ENCODE results near the gene ZAP70.

GRCh38 chr2:97722227-97722626 lies 8.9 kb downstream of the ZAP70 start:
- TF ChIP-seq CBX1 (IDR thresholded peaks at IDR 0.05; ENCODE audit: low read depth) (no peak), GABPA (IDR thresholded peaks at IDR 0.05; ENCODE audit: low read depth, low read length) (no peak), GABPA (CRISPR knock-in tag; IDR thresholded peaks at IDR 0.05; ENCODE audit: low read depth) (no peak), ZNF513 (CRISPR knock-in tag; conservative IDR thresholded peaks at IDR 0.05) (no peak)
